ENCODE data around the gene KCNK4.
"Not testable (repeated sequence)": the region's sequence is repeated elsewhere in the genome, so short reads cannot be mapped to it uniquely, and the experiment has no call there.

The KCNK4 gene

GRCh38 chr11:64291262-64291751 is at the start of gene KCNK4:
Gene KCNK4, plus strand, starts transcription at chr11:64291302. Its CDS starts 1,717 bp downstream, at chr11:64293019.
- no peak for DNase-seq

- no peak for DNase-seq
Measured at GRCh38 chr11:64241491-64242374, 49.4 kb upstream of the KCNK4 start.

- DNase-seq: no peak
Measured at GRCh38 chr11:64243236-64243854, 47.8 kb upstream of the KCNK4 start.

GRCh38 chr11:64244107-64244506 is 47.0 kb upstream of the KCNK4 start:
- no peak for DNase-seq

- no peak for DNase-seq
Measured at GRCh38 chr11:64244966-64245365, 46.1 kb upstream of the KCNK4 start.

GRCh38 chr11:64245401-64245796 is 45.7 kb upstream of the KCNK4 start:
- no peak for DNase-seq

GRCh38 chr11:64245797-64246620 is 45.1 kb upstream of the KCNK4 start:
- no peak for DNase-seq

- not testable (repeated sequence) for DNase-seq
Measured at GRCh38 chr11:64246621-64246870, 44.6 kb upstream of the KCNK4 start.

- DNase-seq: peak; percentile 82
Measured at GRCh38 chr11:64246871-64247728, 44.0 kb upstream of the KCNK4 start, which contains the start of gene PPP1R14B. Gene PPP1R14B, minus strand, starts transcription at chr11:64246943. Its CDS starts 270 bp downstream, at chr11:64246673.

GRCh38 chr11:64247729-64248531 is 43.2 kb upstream of the KCNK4 start:
- no peak for DNase-seq

- DNase-seq: no peak
Measured at GRCh38 chr11:64248578-64248977, 42.5 kb upstream of the KCNK4 start.

GRCh38 chr11:64249038-64249437 is 42.1 kb upstream of the KCNK4 start:
- DNase-seq: no peak

- DNase-seq: no peak
Measured at GRCh38 chr11:64249563-64250414, 41.3 kb upstream of the KCNK4 start.

- DNase-seq: no peak
Measured at GRCh38 chr11:64250415-64251015, 40.6 kb upstream of the KCNK4 start.

- no peak for DNase-seq
Measured at GRCh38 chr11:64251016-64251752, 39.9 kb upstream of the KCNK4 start, which contains the start of gene PLCB3. Gene PLCB3, plus strand, starts transcription at chr11:64251530. Its CDS starts 120 bp downstream, at chr11:64251650.

GRCh38 chr11:64251753-64252002 is 39.4 kb upstream of the KCNK4 start:
- no peak for DNase-seq

GRCh38 chr11:64252003-64252872 is 38.9 kb upstream of the KCNK4 start:
- DNase-seq: no peak

- no peak for DNase-seq
Measured at GRCh38 chr11:64253043-64253442, 38.1 kb upstream of the KCNK4 start.

GRCh38 chr11:64253481-64253880 is 37.6 kb upstream of the KCNK4 start:
- DNase-seq: no peak

All from NCI-H510A (cell line).